Stimulated activated naive CD4-positive, alpha-beta T cell (primary cell): ENCODE results near the gene LAT.
A peak's percentile ranks its signal among the peaks of the same experiment; 100 is the strongest.
"Not testable (repeated sequence)": the region's sequence is repeated elsewhere in the genome, so short reads cannot be mapped to it uniquely, and the experiment has no call there.

Experiments used
- DNase-seq, 6 experiments: peaks; one replicate each; lab custom pipeline; 2025; lab: John Stamatoyannopoulos, UW

Gene LAT

DNA sequence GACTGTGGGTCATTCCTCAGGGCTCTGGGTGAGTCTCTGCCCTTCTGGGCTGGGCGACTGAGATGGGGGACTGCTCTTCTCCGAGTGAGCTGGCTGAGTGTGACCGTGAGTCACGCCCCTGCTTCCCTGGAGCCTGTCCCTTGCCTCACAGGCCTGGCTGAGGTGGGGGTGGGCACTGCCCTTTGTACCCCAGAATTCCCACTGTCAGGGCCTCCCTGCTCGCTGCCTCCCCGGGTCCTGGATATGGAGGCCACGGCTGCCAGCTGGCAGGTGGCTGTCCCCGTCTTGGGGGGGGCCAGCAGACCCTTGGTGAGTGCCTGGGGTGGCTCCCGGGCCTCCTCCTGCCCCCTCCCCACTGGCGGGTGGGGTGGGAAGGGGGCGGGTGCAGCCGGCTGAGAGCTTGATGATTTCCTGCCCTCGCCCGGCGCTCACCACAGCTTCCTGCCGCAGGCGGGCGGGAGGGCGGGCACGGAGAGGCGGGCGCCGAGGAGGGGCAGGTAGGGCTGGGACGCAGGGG is at the start of gene LAT:
Gene LAT (plus strand): TSS at position 434 of the 517 bp plus-strand sequence. CDS start 366 bp downstream, outside the sequence.
- peak; percentile 69 to 83 (median 78) for DNase-seq

- DNase-seq = no peak
These were observed 49.5 kb upstream of the LAT start for GRCh38 chr16:28935346-28935745.

GRCh38 chr16:28935924-28936783 is 48.7 kb upstream of the LAT start:
- peak; percentile 71 to 89 (median 84) for DNase-seq

- no peak for DNase-seq
These were observed 48.1 kb upstream of the LAT start for GRCh38 chr16:28936784-28937155.

DNA sequence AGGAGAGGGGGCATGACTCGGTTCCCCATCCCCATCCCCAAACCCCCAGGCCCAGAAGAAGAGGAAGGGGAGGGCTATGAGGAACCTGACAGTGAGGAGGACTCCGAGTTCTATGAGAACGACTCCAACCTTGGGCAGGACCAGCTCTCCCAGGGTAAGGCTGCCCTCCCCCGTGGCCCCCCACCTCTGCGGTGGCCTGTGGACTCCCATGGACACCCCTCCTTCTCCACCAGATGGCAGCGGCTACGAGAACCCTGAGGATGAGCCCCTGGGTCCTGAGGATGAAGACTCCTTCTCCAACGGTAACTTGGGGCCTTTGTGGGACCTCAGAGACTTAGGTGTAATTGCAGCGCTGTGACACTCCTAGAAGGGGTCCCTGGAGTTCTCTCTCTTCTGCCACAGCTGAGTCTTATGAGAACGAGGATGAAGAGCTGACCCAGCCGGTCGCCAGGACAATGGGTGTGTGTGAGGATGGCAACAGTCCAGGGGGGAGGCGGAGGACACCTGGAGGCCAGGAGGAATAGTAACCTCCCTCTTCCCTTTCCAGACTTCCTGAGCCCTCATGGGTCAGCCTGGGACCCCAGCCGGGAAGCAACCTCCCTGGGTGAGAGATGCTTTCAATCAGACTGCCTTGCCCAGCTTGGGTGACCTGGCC is 47.5 kb upstream of the LAT start:
- DNase-seq = no peak

GRCh38 chr16:28938721-28939120 is 46.1 kb upstream of the LAT start:
- DNase-seq = no peak

DNA sequence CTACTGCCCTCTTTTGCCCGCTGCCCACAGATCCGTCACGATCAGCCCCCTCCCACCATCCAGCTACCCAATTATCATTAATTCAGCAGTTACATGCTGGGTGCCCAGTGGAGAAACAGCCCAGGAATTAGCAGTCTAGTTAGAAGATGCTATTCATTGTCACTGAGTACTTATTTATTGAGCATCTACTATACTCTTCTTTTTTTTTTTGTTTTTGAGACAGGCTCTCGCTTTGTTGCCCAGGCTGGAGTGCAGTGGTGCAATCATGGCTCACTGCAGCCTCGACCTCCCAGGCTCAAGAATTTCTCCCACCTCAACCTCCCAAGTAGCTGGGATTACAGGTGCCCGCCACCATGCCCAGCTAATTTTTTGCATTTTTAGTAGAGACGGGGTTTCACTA is 45.0 kb upstream of the LAT start:
- not testable (repeated sequence) for DNase-seq

- no peak for DNase-seq
These were observed 41.6 kb upstream of the LAT start for GRCh38 chr16:28943281-28943680.

DNA sequence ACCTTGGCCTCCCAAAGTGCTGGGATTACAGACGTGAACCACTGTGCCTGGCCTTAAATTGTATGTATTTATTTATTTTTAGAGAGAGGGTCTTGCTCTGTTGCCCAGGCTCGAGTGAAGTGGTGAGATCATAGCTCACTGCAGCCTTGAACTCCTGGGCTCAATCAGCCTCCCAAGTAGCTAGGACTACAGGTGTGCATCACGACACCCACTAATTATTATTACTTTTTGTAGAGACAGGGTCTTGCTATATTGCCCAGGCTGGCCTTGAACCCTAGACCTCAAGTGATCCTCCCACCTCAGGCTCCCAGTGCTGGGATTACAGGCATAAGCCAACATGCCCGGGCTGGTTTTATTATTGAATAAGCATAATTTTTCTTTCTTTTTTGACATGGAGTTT is 38.2 kb upstream of the LAT start:
- no peak for DNase-seq

- DNase-seq = peak; percentile 97 to 100 (median 99)
These were observed 34.0 kb upstream of the LAT start, which contains the start of gene NFATC2IP for GRCh38 chr16:28950648-28951409. TSS of gene NFATC2IP (plus strand) at chr16:28950937. CDS start at chr16:28951012, 75 bp downstream.

DNA sequence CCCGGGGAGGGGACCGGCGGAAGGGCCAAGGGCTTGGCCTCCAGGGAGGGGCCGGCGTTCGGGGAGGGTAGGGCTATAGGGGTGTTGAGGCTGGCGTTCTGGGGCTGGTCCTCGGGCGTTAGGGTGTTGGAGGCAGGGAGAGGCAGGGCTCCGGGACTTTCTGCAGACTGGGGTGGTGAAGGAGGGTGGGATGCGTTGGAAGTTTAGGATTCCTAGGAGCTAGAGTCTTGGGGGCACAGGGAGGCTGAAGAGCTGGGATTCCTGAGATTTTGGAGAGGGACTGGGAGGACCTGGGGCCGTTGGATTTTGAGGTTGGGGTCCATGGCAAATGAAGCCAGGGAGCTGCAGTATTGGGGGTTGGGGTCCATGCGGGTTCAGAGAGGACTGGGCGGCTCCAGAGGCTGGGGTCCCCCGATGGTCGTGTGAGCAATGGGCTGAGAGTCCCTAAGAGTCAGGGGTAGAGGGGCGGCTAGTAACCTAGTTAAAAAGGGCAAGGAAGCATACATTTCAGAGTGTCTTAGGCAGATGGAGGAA is 33.4 kb upstream of the LAT start:
- no peak for DNase-seq

- DNase-seq = no peak
These were observed 26.6 kb upstream of the LAT start for GRCh38 chr16:28958216-28958615.

GRCh38 chr16:28958836-28959235 is 26.0 kb upstream of the LAT start:
- no peak for DNase-seq

DNA sequence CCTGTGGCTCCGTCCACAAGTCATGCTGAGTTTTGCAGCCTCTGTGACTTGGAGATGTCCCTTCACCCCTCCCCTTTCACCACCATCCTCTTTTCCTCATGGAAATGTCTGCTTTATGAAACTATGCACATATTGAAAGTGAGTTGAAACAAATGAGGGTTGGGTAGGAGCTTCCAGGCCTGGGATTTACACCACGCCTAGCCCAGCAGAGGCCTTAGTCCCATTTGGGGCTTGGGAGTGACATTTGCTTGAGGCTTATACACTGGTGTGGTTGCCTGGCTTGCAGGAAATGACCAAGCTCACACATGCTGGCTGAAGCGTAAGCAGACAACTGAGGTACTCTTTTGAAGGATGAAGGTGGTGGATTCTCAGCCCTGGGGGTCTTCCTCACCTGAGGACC is 20.8 kb upstream of the LAT start:
- DNase-seq = no peak

DNA sequence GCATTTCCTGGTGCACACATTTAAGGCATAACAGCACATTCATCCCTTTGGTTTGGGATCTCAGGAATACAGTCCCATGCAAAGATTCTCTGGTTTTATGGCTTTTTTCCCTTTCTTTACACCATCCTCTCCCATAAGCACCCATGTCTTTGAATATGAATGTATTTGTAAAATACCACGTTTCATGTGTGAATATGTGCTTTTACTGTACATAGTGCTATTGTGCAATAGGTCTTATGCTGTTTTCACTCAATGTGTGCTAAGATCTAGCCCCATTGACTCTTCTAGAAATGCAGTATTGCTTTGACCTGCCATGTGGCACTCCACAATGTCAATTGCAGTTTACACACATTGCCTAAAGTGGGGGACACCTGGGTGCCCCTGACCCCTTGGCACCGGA is 20.4 kb upstream of the LAT start:
- DNase-seq = no peak

DNA sequence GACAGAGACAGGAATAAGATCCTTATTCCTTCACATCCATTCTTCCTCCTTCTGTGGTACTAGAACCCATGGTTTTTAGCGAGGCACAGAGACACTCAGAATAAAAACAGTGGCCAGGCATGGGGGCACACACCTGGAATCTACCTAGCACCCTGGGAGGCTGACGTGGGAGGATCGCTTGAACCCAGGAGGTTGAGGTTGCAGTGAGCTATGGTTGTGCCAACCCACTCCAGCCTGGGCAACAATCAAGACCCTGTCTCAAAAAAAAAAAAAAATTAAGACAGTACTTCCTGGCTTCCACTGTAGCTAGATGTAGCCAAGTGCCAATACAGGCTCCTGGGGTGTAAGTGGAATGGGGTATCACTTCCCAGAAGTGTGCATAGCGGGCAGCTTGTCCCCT is 17.7 kb upstream of the LAT start:
- DNase-seq = no peak

DNA sequence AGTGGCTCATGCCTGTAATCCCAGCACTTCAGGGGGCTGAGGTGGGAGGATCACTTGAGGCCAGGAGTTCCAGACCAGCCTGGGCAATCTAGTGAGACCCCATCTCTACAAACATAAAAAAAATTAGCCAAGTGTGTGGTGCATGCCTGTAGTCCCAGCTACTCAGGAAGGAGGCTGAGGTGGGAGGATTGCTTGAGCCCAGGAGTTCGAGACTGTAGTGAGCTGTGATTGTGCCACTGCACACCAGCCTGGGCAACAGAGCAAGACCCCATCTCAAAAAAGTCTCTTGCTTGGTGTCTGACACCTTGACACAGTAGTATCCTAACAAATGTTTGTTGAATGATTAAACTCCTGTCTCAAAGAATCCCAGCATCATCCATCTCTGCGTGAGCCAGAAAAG is 15.2 kb upstream of the LAT start:
- DNase-seq = not testable (repeated sequence)

DNA sequence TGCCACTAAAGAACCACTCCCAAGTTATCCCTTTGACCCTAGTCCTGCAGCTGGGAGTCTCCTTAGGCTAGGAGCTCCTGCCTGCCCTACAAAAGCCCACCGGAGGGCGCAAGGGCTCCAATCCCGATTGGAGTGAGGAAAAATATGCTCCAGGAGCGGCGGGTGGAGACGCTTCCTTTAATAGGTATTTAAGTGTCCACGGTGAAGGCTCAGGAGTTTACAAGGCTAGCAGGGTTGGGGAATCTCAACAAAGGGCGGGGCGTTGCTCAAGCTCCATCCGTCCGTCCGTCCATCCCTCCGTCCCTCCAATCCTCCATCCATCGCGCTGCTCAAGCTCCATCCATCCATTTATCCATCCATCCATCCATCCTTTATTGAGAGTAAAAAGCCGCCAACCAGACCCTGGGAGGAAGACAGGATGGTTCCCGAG is 10.8 kb upstream of the LAT start:
- DNase-seq = no peak

GRCh38 chr16:28974437-28975157 is 10.3 kb upstream of the LAT start, which contains the start of gene SPNS1:
TSS of gene SPNS1 (plus strand) at chr16:28974778. CDS start at chr16:28975152, 374 bp downstream.
- peak; percentile 78 to 88 (median 84) for DNase-seq

DNA sequence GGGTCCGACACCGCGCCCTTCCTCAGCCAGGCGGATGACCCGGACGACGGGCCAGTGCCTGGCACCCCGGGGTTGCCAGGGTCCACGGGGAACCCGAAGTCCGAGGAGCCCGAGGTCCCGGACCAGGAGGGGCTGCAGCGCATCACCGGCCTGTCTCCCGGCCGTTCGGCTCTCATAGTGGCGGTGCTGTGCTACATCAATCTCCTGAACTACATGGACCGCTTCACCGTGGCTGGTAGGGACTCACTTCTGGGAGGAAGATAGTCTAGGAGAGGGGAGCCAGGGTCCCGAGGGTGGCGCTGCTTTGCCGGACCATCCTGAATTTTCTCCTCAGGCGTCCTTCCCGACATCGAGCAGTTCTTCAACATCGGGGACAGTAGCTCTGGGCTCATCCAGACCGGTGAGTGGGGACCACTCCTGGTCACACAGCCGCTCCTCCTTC is 9.7 kb upstream of the LAT start:
- no peak for DNase-seq
